HL-60 (cell line): Measurements from ENCODE around the gene FMO3.

Experiments used
- CTCF ChIP-seq: IDR thresholded peaks from one replicate; pipeline ENCODE4 v1.5.1; 2011; ENCODE audit warnings: low read length, control low read depth, inconsistent platforms; ENCODE audit not compliant: insufficient read depth
- GABPA ChIP-seq: IDR thresholded peaks from 2 replicates; pipeline ENCODE4 v1.6.1; 2012; ENCODE audit warnings: low read depth
- REST ChIP-seq: IDR thresholded peaks from 2 replicates; pipeline ENCODE4 v1.6.1; 2012; ENCODE audit warnings: low read depth; ENCODE audit not compliant: insufficient replicate concordance

- no peak for TF ChIP-seq CTCF
- TF ChIP-seq GABPA, result no peak
- no peak for TF ChIP-seq REST
Measured at GRCh38 chr1:171160639-171161354, 70.1 kb downstream of the FMO3 start.
